Stimulated activated CD8-positive, alpha-beta memory T cell treated with anti-CD3 and anti-CD28 coated beads, Interleukin-15, amount 100 ng/mL, for 4 hours (primary cell): ENCODE results near the gene GLRX5.

Experiments
- DNase-seq, 2 donors: peaks; one replicate each; pipeline ENCODE4 v3.0.0-alpha.2; 2020; ENCODE audit warnings: low read depth in 2 of 2

Gene GLRX5

DNA sequence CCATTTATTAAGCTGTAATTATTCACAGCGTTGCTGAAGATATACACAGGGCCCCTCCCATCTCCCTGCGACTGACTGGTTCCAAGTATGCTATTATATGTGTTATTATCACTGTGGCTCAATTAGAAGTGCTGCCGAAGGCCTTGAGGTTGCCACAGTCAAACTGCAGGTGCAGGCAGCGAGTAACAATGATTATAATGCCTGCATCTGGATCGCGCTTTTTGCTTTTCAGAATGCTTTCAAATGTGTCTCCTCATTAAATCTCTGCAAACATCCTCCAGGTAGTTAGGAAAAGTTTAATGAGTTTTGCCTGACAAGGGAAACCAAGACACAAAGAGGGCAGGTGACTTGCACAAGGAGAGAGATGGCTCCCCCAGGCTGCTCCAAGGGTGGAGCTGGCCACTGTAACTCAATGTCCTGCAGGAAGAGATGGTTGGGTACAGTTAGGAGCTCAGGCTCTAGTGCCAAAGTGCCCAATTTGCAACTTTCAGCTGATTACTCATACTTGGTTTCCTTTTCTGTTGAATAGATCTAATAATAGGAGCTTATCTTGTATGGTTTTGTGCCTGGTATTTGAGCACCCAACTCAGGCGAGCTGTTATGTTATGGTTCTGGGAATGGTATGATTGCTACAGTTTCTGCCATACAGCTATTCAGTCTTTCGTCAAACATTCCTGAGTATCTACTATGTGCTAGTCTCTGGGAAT is 16.7 kb upstream of the GLRX5 start:
- no peak for DNase-seq

DNA sequence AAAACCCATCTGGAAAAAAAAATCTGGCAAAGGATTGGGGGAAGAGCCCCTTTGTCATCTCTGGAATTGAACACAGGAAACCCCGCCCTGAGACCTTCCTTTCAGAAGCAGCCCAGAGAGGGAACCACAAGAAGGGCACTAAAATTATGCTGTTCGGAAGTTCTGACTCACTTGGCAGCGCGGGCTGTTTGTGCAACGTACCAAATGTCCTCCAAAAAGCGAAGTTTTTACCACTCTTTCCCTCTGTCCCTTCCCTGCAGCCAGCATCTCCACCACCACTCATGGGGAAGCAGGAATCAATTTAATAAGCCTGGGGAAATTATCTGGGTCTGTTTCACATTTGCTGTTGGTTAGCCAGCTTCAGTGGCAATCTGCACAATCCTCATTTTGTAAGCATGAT is 15.2 kb upstream of the GLRX5 start:
- peak; percentile 40 to 58 for DNase-seq

DNA sequence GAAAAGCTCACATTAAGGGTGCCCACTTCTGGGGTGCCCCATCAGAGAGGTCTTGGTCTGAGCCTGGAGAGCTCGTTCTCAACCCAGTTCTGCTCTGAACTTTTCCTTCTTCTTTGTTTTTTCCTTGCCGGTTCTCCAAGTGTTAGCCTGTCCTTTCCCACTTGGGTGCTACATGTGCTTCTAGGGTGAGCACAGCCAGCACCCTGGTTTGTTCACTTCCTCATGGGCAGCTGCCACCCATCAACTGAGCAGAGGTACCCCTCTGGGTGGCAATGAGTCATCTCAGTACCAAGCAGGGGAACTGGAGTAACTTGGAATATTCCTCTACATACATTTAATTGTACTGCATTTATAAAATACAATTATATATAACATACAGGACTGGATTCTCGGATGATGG is 14.5 kb upstream of the GLRX5 start:
- no peak for DNase-seq

DNA sequence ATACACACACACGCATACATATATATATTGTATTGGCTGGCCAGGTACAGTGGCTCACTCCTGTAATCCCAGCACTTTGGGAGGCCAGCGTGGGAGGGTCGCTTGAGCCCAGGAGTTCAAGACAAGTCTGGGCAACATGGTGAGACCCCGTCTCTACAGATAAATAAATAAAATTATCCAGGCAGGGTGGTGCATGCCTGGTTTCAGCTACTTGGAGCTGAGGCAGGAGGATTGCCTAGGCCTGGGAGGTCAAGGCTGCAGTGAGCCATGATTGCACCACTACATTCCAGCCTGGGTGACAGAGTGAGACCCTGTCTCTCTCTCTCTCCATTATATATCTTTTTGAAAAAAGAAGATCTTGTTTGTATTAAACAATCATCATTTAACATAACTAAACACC is 13.8 kb upstream of the GLRX5 start:
- no peak for DNase-seq

DNA sequence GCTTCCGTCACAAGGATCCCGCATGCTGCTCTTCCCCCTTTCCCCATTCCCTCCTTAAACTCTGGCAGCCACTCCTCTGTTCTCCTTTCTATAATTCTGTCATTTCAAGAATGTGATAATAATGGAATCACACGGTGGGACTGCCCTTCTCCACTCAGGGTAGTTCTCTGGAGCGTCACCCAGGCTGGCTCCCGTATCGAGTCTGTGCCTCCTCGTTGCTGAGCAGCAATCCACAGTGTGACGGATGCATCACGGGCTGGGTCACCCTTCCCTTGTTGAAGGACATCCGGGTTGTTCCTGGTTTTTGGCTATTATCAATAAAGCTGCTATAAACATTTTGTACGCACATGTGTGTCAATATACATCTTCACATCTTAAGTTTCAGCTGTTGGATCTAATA is 12.7 kb upstream of the GLRX5 start:
- DNase-seq = no peak

DNA sequence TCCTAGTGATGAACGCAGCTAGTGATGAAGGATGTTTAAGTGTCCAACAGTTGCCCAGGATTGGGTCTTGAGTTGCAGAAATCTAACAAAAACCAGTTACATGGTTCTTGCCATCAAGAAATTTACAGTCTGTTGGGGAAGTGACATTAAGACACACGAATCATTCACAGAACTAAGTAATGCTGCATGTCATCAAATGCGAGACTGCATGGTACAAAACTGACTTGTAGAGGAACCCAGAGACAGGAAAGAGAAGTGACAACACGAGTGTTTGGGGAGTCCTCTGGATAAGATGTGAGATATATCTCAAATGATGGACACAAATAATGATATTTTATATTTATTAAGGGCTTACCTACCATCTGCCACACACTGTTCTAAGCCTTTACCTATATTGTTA is 12.3 kb upstream of the GLRX5 start:
- DNase-seq = no peak

DNA sequence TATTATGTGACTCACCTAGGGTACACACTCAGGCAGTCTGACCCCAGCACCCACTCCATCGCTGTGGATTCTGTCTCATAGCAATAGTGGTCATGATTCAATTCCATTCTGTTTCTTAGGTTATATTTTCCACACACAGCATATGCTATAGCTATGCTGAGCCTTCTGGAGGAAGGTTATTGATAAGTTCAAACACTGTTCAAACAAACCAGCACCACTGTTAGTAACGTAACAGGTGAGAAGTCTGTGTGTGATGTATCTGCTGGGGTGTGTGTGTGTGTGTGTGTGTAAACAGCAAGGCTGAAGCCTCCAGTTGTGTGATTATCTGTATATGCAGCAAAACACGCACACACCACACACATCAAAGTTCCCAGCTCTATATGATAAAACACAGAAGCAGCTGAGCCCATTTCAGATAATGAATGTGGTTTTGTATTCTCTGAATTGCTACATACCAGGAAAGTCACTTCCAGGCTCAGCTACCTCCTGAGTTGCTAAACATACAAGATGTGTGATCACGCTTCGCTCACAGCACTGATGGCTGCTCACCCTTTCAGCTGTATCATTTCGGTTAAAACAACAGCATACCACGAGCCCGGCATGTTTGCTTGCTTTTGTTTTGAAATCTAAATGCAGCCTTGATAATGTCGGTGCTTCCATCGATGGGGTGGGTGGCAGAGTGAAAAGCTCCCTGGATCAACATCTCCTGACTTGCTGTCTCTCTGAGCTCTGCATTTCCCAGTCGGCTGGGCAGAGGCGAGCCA is 11.6 kb upstream of the GLRX5 start:
- no peak for DNase-seq

DNA sequence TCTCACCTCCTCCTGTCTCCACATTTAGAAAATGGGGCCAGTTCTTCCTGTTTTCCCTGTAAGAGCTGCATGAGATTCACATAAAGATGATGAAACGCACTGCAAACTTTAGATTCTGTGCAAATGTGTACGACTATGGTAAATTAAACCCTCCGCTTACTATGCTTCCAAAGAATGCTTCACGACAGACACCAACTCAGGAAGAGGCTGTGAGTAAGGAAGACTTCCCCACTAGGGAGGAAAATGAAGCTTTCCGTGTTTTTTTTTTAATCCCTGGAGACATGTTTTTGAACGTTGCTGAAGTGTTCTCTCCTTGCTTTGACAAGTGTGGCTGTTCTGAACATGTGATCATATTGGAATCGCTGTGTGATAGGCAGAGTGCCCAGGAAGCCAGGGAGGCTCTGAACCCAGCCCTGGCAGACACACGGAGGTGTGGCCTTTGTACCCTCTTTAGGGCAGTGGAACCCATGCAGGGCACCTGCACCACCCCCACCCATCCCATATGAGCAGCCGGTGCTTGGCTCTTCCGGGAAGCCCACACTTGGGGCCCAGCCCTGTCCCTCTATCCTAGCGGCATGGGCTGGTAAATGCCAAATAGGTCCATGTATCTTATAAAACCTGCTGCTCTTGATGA is 10.9 kb upstream of the GLRX5 start:
- DNase-seq = no peak

DNA sequence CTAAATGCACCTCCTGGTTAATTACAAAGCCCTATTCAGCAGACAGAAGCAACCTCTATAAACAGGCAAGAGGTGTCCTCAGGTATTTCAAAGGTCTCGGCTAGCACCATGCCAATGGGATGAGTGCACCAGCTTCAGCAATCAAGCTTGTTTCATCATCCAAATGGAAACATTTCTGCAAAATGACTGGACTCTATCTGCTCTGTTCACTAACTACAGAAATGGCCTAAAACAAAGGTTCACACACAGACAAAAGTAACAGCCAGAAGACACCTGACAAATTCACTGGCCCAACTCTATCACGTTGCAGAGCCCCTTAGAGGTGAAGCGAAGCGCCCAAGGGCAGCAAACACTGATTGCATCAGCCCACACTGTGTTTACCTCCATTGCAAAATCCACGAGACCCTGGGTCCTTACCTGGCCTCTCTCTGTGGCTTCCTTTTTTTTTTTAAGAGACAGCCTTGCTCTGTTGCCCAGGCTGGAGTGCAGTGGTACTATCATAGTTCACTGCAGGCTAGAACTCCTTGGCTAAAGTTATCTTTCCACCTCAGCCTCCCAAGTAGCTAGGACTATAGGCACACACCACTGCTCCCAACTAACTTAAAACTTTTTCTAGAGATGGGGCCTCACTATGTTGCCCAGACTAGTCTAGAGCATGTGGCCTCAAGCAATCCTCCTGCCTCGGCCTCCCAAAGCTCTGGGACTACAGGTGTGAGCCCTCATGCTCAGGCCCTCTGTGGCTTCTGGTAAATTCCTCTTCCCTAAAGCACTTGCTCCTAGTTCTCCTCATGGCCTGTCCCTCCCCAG is 9.9 kb upstream of the GLRX5 start:
- DNase-seq = no peak

DNA sequence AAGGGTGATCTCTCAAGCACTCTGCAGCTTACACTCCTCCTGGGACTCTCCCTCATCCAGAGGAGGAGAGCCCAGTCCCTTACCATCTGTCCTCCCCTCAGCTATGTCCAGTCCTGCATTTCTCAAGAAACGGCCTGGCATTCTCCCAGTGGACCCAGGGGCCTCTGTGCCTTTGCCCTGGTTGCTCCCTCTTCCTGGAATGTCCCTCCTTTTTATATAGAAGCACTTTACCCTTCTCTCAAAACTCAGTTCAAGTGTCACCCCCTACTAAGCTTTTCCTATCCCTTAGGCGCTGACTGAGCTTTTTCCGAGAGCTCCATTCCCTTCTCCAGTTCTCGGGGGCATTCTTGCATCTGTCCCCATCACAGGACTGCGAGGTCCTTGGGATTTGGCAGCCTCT is 8.9 kb upstream of the GLRX5 start:
- no peak for DNase-seq

DNA sequence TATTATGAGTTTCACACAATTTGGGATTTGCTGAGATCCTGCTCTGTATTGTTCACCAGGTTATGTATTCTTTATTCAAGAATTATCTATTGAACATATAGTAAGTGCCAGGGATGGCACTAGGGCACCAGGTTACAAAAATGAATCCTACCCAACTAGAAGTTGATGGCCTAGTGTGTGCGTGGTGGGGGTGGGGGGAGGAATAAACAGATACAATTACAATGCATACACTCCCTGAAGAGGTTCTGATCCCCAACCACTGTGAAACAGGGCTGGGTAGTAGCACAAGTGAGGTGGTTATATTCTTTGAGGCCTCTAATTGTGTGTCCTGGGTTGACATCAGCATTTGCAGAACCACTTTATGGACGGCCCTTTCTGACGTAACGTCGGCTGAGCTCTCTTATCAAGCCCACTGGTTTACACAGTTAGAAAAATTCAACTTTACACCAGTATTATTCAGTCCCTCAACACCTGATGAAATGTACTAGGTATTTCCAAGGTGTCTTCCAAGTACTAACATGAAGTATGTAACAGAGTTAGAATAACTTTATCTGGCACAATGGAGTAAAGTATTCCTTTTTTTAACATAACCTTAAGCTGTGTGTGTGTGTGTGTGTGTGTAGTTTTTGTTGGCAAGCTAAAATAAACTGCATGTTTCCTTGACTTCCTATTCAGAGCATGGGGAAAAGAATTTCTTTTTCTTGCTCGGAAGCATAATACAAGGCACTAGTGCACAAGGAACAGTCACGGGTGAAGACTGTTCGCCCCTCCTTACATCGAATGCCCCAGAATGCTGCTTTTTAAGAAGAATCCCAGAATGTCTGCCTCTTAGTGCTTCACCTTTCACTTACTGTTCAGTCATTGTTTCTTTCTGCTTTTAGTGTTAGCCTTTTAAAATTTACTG is 8.1 kb upstream of the GLRX5 start:
- no peak for DNase-seq

DNA sequence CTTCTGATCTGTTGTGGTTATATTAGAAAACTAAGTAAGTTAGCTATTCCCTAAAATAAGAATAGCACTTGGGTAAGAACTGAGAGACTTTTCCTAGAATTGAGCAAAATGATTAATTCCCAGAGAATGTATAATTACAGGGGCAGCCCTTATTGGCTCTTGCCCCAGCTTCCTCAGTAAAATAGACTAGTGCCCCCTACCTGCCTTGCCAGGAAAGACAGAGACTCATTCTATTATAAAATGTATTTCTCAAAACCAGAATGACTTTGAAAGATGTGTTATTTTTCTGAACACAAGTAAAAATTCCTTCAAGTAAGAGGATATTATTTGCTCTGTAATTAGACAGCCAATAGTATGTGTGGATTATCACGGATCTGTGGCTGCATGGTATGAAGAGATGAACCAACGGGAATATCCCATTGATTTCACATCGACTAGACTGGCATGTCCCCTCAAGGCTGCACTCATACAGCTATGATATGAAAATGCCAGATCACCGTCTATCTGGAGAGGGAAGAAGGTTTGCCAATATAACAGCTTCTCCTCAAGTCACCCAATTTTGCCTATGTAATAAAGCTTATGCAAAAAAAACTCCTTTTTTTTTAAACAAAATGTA is 7.4 kb upstream of the GLRX5 start:
- no peak for DNase-seq

DNA sequence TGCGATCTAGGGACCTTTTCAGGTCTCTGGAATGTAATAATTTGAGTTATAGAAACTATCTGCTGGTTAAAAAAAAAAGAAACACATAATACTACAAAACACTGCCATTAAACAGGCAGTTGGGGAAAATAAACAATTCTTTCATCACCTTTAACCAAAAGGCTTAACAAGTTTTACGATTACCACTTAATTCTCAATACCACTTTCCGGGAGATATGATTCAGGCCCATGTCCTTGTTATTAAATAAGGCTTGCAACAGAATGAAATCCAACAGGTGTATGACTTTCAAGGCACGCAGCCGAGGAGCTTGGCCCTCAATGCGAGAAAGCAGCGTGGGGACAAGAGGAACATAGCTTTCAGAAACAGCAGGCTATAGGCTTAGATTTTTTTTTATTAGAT is 5.6 kb upstream of the GLRX5 start:
- no peak for DNase-seq

DNA sequence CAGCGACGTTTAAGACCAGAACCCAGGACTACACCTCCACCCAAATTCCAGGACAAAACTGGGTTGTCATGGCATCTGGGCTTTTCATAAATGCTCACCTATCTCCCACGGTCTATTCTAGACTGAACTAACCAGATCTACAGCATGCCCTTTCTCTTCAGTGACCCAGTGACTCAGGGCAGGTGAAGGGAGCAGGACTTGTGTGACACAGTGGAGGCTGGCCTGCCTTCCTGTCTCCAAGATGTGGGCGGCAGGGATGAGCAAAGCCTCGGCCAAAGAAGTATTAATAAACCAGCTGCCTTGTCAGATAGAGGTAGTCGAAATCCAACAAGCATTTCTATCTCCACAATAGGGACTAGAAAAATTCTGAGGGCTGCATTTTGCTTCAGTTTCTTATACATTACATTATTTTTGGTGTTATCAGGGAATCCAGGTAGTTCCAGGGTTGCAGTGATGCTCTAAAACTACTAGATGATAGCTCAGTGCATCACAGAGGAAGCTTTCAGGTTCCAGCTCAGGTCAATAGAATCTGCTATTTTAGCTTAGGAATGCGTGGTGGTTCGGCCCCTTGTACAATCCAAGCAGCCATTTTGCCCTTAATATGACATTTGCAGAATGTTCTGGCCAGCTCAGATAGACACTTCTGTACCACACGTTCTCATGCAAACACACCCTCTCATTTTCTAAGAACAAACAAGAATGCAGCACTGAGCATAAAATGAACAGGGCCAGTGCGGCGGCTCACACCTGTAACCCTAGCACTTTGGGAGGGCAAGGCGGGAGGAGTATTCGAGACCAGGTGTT is 4.2 kb upstream of the GLRX5 start:
- DNase-seq = no peak

DNA sequence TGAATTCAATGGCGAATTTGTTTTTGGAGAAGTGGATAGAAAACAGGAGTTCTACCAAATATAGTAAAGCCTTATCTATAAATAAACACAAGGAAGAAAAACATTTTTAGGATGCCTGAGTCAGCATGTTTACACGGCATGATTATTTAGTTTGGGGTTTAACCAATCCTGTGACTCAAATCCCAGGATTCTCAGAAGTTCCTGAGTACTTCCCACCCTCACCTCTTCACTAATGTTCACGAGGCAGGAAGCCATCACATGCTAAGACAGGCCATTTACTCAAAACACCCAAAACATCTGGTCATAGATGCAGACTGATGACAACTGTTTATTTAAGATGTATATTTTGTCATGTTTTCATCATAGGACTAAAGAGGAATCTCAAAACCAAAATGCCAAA is 3.4 kb upstream of the GLRX5 start:
- no peak for DNase-seq

DNA sequence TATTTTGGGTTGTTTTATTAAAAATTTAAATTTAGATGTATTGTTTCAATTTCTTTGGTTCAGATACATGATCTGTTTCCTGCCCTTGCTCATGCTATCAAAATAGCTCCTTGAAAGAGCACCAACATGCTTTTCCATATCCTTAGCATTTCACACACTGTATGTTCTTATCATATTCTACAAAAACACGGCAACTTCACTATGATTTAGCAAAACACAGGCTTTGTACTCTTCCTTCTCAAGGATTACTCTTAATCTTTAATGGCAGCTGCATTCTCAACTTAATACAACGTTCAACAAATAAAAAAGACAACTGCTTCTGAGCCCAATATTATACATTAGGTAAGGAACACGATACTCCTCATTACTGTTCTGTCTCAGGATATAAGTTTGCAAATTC is 2.9 kb upstream of the GLRX5 start:
- no peak for DNase-seq

DNA sequence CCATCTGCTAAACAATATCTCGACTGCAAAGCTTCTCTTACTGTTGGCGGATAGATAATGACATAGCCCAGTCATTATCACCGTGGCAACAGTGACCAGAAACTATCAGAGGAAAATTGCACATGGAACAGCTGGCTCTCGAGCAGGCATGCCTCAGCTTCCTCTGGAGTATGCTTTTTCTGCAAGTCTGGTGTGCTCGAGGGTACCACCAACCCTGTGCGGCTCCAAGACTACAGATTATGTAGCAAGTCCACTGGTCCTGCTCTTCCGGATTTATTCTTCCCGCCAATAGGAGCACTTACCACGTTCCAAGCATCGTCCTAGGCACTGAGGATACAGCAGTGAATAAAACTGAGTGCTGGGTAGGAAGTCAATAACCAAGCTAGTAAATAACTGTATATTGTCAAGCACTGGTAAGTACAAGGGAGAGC is 1.4 kb upstream of the GLRX5 start:
- DNase-seq = no peak

DNA sequence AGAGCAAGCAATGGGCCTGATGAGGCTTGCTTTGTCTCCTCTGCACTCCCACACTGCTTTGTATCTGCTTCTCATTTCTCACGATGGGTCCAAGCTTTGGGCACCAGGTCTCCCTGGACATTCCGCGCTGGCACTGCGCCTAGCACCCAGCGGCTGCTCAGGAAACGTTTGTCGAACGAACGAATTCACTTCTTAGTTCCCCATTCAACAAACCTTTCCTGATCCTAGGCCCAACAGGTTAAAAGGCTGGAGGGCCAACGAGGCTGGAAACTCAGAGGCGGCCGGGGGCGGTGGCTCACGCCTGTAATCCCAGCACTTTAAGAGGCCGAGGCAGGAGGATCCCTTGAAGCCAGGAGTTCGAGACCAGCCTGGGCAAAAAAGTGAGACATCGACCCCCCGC is 1.0 kb upstream of the GLRX5 start:
- DNase-seq = no peak

DNA sequence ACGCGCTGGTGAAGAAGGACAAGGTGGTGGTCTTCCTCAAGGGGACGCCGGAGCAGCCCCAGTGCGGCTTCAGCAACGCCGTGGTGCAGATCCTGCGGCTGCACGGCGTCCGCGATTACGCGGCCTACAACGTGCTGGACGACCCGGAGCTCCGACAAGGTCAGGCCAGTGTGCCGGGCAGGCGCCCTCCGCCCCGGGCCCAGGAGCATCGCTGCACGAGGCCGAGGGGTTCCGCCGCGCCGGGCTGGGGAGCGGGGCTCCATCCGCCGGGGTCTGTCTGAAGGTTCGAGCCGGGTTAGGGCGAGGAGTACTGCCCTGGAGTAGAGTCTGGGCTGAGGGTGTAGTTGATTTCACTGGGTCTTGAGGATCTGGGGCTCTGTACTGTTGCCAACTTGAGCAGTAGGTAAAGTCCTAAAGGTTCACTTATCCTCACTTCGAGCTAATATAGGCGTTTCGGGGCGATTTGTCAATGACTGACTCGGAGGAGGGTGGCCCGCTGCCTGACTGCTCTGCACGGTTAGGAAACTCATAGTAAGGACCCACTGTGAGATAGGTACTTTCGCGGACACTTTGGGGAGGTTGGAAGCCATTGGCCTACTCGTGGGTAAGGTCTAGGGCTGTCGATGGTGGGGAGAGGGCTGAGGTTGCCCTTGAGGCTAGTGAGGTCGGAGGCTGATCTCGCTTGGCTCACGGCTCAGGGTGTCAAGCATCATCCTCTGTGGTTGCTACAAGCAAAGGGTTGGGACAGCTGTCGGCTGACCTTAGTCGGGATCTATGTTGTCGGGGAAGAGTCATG is 574 bp downstream of the GLRX5 start:
- DNase-seq = no peak
